AG04449 (cell line): Measurements from ENCODE around the gene KCNS3.

Source experiments
- CTCF ChIA-PET: fragments of 350-600 bp; formaldehyde crosslinking; extraction: SDS; loops from one replicate; lab custom pipeline; 2021; ENCODE audit warnings: antibody characterized with exemption; lab: Yijun Ruan, JAX
- POLR2A ChIA-PET: fragments of 400-600, 350-600 bp; formaldehyde crosslinking; extraction: SDS; loops from one replicate; lab custom pipeline; 2020; ENCODE audit warnings: antibody characterized with exemption, inconsistent platforms; lab: Yijun Ruan, JAX
- DNase-seq: peaks from one replicate; pipeline ENCODE4 v3.0.0-alpha.2; 2010; ENCODE audit warnings: low read depth, low spot score
- H3K4me3 ChIP-seq: 2 replicates; pipeline ENCODE4 v1.5.1; 2011; ENCODE audit warnings: low read depth, mild to moderate bottlenecking, control low read depth, low read length
- TF ChIP-seq, protein P1 (sequence below): IDR thresholded peaks from one replicate; pipeline ENCODE4 v1.5.1; 2011; ENCODE audit warnings: mild to moderate bottlenecking, moderate library complexity, low read length, control low read depth, inconsistent platforms; ENCODE audit not compliant: insufficient read depth; ENCODE audit errors: missing control alignments

KCNS3 gene

DNA sequence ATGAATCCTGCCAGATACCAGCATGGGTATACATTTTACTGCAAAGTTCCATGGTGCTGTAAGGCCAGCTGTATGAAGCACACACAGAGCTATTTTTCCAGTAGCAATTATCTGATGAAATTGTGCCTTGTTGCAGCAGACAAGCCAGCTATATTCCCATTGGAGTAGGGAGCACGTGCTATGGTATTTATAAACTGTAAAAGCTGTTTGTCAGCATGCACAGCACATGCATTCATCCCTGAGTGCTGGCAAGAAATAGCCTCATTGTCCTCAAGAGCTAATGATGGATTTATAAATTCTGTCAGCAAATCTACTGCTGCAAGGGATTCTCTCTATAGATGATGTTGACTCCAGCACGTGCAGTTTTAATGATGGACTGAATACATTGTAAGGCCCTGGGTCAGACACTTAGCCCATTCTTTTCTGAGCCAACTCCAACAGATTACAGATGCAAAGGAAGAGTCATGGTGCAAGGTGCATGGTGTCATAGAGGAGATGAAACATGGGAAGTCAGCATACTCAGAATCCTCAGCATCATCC is 61.7 kb downstream of the KCNS3 start:
- no peak for DNase-seq
- TF ChIP-seq, protein P1, sequence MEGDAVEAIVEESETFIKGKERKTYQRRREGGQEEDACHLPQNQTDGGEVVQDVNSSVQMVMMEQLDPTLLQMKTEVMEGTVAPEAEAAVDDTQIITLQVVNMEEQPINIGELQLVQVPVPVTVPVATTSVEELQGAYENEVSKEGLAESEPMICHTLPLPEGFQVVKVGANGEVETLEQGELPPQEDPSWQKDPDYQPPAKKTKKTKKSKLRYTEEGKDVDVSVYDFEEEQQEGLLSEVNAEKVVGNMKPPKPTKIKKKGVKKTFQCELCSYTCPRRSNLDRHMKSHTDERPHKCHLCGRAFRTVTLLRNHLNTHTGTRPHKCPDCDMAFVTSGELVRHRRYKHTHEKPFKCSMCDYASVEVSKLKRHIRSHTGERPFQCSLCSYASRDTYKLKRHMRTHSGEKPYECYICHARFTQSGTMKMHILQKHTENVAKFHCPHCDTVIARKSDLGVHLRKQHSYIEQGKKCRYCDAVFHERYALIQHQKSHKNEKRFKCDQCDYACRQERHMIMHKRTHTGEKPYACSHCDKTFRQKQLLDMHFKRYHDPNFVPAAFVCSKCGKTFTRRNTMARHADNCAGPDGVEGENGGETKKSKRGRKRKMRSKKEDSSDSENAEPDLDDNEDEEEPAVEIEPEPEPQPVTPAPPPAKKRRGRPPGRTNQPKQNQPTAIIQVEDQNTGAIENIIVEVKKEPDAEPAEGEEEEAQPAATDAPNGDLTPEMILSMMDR = no peak
- H3K4me3 ChIP-seq = no peak overlapping the region
- POLR2A ChIA-PET = no interaction called here
- CTCF ChIA-PET = no interaction called here

DNA sequence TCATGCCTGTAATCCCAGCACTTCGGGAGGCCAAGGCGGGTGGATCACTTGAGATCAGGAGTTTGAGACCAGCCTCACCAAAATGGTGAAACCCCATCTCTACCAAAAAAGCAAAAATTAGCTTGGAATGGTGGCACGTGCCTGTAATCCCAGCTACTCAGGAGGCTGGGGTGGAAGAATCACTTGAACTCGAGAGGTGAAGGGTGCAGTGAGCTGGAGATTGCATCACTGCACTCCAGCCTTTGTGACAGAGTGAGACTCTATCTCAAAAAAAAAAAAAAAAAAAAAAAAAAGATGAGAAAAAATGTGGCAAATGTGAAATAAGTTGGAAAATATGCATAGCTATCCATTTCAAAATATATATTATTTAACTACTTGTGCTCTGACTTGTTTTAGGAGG is 65.0 kb downstream of the KCNS3 start:
- ChIA-PET CTCF (no interaction called here), POLR2A (interaction anchor here (0.6 kb wide), 1 partner anchor 34 kb away, joined by 3 read pairs; no protein-coding TSS in a partner anchor)
- DNase-seq = no peak
- TF ChIP-seq, protein P1 = no peak
- no peak overlapping the region for H3K4me3 ChIP-seq

GRCh38 chr2:17947113-17947512 is 68.6 kb downstream of the KCNS3 start:
- ChIA-PET POLR2A (no interaction called here), CTCF (no interaction called here)
- H3K4me3 ChIP-seq = no peak overlapping the region
- TF ChIP-seq, protein P1 = no peak
- DNase-seq = no peak

DNA sequence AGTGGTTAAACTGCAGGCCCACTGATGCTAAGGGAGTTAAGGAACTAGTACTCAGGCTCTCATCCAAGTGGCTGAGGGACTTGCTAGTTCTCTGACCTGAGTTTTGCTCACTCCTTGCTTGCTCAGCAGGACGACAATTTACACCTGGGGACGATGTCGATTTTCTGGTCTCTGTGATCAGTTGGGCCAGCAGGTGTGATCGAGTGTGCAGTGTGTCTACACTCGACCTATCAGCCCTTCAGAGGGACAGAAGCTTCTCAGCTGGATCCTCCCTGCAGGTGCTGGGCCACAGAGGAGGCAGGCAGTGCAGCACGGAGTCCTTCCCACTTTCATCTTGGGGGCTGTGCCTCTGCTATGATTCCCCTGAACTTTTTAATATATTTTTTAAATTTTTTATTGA is 71.5 kb downstream of the KCNS3 start:
- DNase-seq = no peak
- TF ChIP-seq, protein P1 = no peak
- CTCF ChIA-PET = no interaction called here
- POLR2A ChIA-PET = no interaction called here
- H3K4me3 ChIP-seq = no peak overlapping the region

DNA sequence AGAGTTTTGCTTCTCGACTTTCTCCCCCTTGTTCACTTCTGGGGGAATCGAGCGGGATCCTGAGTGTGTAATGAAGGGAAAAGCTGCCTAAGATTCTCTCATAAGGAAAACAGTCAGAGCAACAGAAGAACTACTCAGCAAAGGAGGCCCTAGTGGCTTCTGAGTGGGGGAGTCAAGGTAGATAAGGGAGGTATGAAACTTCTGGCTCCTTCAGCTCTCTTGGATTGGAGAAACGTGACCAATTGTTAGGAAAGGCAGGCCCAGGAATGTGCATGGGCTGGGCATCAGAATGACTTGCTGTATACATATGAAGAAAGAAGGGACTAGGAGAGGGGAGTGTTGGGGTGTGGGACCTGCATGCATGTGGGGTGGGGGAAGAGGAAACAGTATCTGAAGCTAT is 73.1 kb downstream of the KCNS3 start:
- CTCF ChIA-PET = no interaction called here
- DNase-seq = no peak
- TF ChIP-seq, protein P1 = no peak
- no peak overlapping the region for H3K4me3 ChIP-seq
- POLR2A ChIA-PET = no interaction called here

DNA sequence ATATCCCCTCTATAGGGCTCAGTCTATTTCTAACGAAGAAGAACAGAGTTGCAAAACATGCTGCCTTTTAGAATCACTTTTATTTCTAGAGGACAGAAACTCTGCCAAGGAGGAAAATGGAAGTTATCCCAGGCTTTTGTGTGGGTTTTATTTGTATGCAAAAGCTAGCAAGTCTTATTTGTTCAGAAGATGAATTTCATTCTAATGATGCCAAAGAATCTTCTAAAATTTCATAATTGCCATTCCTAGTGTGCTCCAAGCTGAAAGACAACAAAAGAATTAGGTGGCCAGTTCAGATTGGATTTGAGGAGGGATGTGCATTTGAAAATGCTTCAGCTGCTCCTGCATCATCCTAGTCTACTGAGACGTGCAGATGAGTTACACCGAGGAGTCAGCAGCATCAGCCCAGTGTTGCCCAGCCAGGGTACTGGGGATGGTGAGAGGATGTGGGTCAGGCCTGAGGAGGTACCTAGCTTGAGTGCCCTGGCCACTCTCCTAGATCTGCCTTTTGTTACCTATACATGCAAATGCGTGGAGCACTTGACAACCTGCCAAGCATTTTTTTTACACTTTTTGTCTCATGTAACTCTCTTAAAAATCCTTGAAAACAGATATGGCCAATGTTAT is 80.1 kb downstream of the KCNS3 start:
- POLR2A ChIA-PET = no interaction called here
- TF ChIP-seq, protein P1 = no peak
- CTCF ChIA-PET = no interaction called here
- H3K4me3 ChIP-seq = no peak overlapping the region
- DNase-seq = no peak
